MM.1S (cell line): ENCODE results near the gene DIP2C.

ENCODE experiments used
- DNase-seq: peaks from one replicate; pipeline ENCODE4 v3.0.0-alpha.2; 2015
- H2AFZ ChIP-seq: fragments of 300-600 bp; sonication (generic); 2 replicates; pipeline ENCODE4 v1.6.0; 2016; ENCODE audit warnings: antibody characterized with exemption, low read length
- H3F3A ChIP-seq: fragments of 300-600 bp; sonication (generic); 2 replicates; pipeline ENCODE4 v1.6.1; 2016; ENCODE audit warnings: mild to moderate bottlenecking, antibody characterized with exemption, low read length, moderate library complexity, mixed read lengths; ENCODE audit not compliant: insufficient read depth
- H3K27ac ChIP-seq: fragments of 300-600 bp; sonication (generic); 2 replicates; pipeline ENCODE4 v1.5.1; 2016; ENCODE audit warnings: mild to moderate bottlenecking, low read length
- H3K27me3 ChIP-seq: fragments of 300-600 bp; sonication (generic); replicated peaks from 2 replicates; pipeline ENCODE4 v1.6.0; 2016; ENCODE audit warnings: low read length; ENCODE audit not compliant: insufficient read depth
- H3K36me3 ChIP-seq: fragments of 300-600 bp; sonication (generic); replicated peaks from 2 replicates; pipeline ENCODE4 v1.6.1; 2016; ENCODE audit warnings: mild to moderate bottlenecking, low read length, mixed read lengths; ENCODE audit not compliant: insufficient read depth
- H3K4me1 ChIP-seq: fragments of 300-600 bp; sonication (generic); 2 replicates; pipeline ENCODE4 v1.6.1; 2016; ENCODE audit warnings: low read length, mixed read lengths
- H3K4me2 ChIP-seq: fragments of 300-600 bp; sonication (generic); 2 replicates; pipeline ENCODE4 v1.6.0; 2016; ENCODE audit warnings: low read depth, low read length
- H3K4me3 ChIP-seq: fragments of 300-600 bp; sonication (generic); 2 replicates; pipeline ENCODE4 v1.5.1; 2016; ENCODE audit warnings: low read length, mixed read lengths
- H3K79me2 ChIP-seq: fragments of 300-600 bp; sonication (generic); 2 replicates; pipeline ENCODE4 v1.6.1; 2016; ENCODE audit warnings: mixed run types, low read length, mixed read lengths
- H3K9ac ChIP-seq: fragments of 300-600 bp; sonication (generic); 2 replicates; pipeline ENCODE4 v1.6.1; 2016; ENCODE audit warnings: low read length, mixed read lengths
- H3K9me2 ChIP-seq: fragments of 300-600 bp; sonication (generic); replicated peaks from 2 replicates; pipeline ENCODE4 v1.6.1; 2016; ENCODE audit warnings: mild to moderate bottlenecking, low read length, mixed read lengths; ENCODE audit not compliant: insufficient read depth
- H3K9me3 ChIP-seq: fragments of 300-600 bp; sonication (generic); replicated peaks from 2 replicates; pipeline ENCODE4 v1.6.1; 2016; ENCODE audit warnings: mild to moderate bottlenecking, low read length, mixed read lengths; ENCODE audit not compliant: insufficient read depth
- H4K20me1 ChIP-seq: fragments of 300-600 bp; sonication (generic); 2 replicates; pipeline ENCODE4 v1.6.1; 2016; ENCODE audit warnings: mild to moderate bottlenecking, low read length, moderate library complexity, mixed read lengths; ENCODE audit not compliant: insufficient read depth
- EZH2 ChIP-seq: fragments of 300-600 bp; sonication (generic); optimal IDR thresholded peaks from 2 replicates; pipeline ENCODE3; 2017; ENCODE audit warnings: low read depth, mild to moderate bottlenecking, antibody characterized with exemption, low read length, mixed read lengths
- EZH2phosphoT487 ChIP-seq: fragments of 300-600 bp; sonication (generic); IDR thresholded peaks from 2 replicates; pipeline ENCODE4 v1.6.1; 2018; ENCODE audit warnings: antibody characterized with exemption, low read length
- TF ChIP-seq, protein P1 (sequence below): fragments of 300-600 bp; sonication (generic); IDR thresholded peaks from 2 replicates; pipeline ENCODE4 v1.5.1; 2016; ENCODE audit warnings: antibody characterized with exemption, low read length, mixed read lengths

The DIP2C gene

DNA sequence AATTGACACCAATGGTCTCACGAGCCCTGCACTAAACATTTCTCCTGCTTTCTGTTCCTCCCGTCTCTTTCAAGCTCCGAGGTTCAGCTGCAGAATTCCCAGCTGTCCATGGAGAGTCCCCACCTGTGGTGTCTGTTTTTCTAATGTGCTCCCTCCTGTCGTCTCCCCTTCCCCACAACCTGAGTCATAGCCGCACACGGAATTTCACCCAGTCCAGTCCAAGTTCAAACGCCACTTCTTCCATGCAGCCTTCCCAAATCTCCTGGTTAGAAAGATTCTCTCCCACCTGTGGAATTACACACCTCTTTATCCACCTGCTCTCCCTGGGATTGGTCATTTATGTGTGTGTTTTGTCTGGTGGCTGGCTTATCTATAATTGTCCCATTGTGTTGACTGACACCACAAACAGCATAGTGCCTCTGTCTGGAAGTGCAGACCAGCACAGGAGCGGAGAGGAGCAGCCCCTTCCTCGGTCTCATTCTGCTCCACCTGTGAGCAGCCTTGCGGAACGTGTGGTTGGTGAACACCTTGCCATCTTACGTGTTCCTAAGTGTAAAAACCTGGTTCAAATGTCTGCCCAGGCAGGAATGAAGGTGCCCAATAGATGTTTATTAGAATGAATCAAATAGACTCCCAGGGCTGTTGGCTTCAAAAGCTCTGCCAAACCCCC is 3.3 kb upstream of the DIP2C start:
- Histone ChIP-seq H3K9ac (no peak overlapping the region), H3K36me3 (no peaks in the 10 kb centered on the region), H3K9me3 (no peaks in the 10 kb centered on the region), H3K79me2 (no peaks in the 10 kb centered on the region), H3K27ac (no peak overlapping the region), H3K4me1 (no peaks in the 10 kb centered on the region), H3F3A (no peaks in the 10 kb centered on the region), H3K4me2 (no peak overlapping the region), H3K4me3 (no peak overlapping the region), H4K20me1 (no peaks in the 10 kb centered on the region), H3K9me2 (no peaks in the 10 kb centered on the region), H2AFZ (no peak overlapping the region), H3K27me3 (no peaks in the 10 kb centered on the region; the same call in 1 of the 2 replicates)
- DNase-seq: no peak
- no peak for TF ChIP-seq EZH2
- no peak for TF ChIP-seq EZH2phosphoT487
- TF ChIP-seq, protein P1, sequence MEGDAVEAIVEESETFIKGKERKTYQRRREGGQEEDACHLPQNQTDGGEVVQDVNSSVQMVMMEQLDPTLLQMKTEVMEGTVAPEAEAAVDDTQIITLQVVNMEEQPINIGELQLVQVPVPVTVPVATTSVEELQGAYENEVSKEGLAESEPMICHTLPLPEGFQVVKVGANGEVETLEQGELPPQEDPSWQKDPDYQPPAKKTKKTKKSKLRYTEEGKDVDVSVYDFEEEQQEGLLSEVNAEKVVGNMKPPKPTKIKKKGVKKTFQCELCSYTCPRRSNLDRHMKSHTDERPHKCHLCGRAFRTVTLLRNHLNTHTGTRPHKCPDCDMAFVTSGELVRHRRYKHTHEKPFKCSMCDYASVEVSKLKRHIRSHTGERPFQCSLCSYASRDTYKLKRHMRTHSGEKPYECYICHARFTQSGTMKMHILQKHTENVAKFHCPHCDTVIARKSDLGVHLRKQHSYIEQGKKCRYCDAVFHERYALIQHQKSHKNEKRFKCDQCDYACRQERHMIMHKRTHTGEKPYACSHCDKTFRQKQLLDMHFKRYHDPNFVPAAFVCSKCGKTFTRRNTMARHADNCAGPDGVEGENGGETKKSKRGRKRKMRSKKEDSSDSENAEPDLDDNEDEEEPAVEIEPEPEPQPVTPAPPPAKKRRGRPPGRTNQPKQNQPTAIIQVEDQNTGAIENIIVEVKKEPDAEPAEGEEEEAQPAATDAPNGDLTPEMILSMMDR: no peak

DNA sequence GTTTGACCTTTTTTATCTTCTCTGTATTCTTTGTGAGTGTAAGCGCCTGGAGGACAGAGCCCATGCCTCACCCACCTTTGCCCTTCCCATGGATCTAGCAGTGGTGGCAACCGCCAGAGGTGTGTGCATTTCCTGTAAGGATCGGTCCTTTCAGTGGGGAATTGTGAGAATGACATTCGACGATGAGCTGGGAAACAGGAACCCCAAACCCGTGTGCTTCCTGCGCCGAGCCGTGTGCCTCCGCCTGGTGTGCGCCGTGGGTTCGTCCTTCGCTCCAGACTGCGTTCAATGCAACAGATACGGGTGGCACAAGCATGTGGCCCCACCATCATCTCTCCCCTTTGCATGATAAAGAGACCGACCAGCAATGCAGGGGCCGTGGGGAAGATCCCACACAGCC is 1.7 kb upstream of the DIP2C start:
- no peaks in the 10 kb centered on the region for H3K36me3 ChIP-seq
- H2AFZ ChIP-seq: no peak overlapping the region
- no peaks in the 10 kb centered on the region for H4K20me1 ChIP-seq
- H3K4me3 ChIP-seq: no peak overlapping the region
- H3K79me2 ChIP-seq: no peaks in the 10 kb centered on the region
- no peak overlapping the region for H3K9ac ChIP-seq
- H3K4me1 ChIP-seq: no peaks in the 10 kb centered on the region
- TF ChIP-seq EZH2phosphoT487 (no peak), EZH2 (no peak)
- TF ChIP-seq, protein P1: no peak
- no peaks in the 10 kb centered on the region for H3K9me2 ChIP-seq
- H3K4me2 ChIP-seq: no peak overlapping the region
- no peak for DNase-seq
- H3K9me3 ChIP-seq: no peaks in the 10 kb centered on the region
- H3F3A ChIP-seq: no peaks in the 10 kb centered on the region
- no peak overlapping the region for H3K27ac ChIP-seq
- no peaks in the 10 kb centered on the region; the same call in 1 of the 2 replicates for H3K27me3 ChIP-seq

DNA sequence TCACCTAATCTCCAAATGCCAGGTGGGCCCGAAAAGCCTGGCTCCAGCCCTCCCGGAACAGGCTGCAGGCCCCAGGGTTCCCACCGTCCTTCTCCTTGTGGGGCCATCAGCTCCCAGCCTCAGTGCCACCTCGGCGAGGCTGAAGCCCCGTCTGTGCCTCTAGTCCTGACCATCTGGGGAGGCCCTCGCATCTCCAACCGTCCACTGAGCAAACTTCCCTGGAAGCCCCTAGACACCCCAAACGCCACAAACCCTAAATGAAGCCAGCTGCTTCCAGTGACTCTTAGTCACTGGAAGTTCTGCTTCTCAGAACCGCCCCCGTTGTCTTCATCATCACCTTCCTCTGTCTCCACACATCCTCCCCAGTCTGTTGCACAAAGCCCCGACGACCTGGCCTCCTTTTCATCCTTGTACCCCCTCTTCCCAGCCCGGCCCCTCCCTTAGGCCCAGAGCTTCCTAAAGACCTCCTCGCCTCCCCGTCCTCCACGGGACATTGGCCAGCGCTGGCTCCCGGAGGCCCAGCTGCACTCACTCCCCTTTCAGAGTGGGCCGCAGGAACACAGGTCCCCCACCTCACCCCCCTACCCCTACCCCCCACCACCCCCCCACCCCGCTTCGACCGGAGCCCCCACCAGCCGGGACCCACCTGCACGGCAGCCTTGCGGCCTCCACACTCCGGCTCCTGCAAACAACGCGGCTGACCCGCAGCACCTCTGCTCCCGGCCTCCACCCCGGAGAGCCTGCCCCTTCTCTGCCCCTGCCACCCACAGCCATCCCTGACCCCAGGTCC is 1.1 kb upstream of the DIP2C start:
- H4K20me1 ChIP-seq: no peaks in the 10 kb centered on the region
- H3K36me3 ChIP-seq: no peaks in the 10 kb centered on the region
- no peak overlapping the region for H3K9ac ChIP-seq
- H3K79me2 ChIP-seq: no peaks in the 10 kb centered on the region
- no peak overlapping the region for H3K4me3 ChIP-seq
- H3K27ac ChIP-seq: no peak overlapping the region
- no peaks in the 10 kb centered on the region for H3K9me3 ChIP-seq
- H3F3A ChIP-seq: no peaks in the 10 kb centered on the region
- H3K9me2 ChIP-seq: no peaks in the 10 kb centered on the region
- no peak for DNase-seq
- no peak overlapping the region for H2AFZ ChIP-seq
- no peak overlapping the region for H3K4me2 ChIP-seq
- H3K4me1 ChIP-seq: no peaks in the 10 kb centered on the region
- no peaks in the 10 kb centered on the region; the same call in 1 of the 2 replicates for H3K27me3 ChIP-seq
- TF ChIP-seq EZH2: no peak
- TF ChIP-seq EZH2phosphoT487: no peak
- TF ChIP-seq, protein P1: no peak
